MCF 10A (cell line): Measurements from ENCODE around the gene UBD. TPM values are rescaled to one million over a fixed set of nuclear protein-coding genes. Genes with fewer than 3 reads are reported as not detected.

Experiments
- BruUV-seq: library from RNA; stranded (reverse); fragments of 400-500 nt; replicated peaks from 2 replicates; lab custom pipeline; 2021; lab: Mats Ljungman, UMichigan
- CTCF ChIA-PET: fragments of 300-600 bp; sonication (Branson Sonifier 250); formaldehyde crosslinking; extraction: SDS; loops from one replicate; lab custom pipeline; 2021; ENCODE audit warnings: antibody characterized with exemption, inconsistent platforms; lab: Yijun Ruan, JAX
- POLR2A ChIA-PET: fragments of 300-600, 350-650 bp; sonication (Branson Sonifier 250); formaldehyde crosslinking; extraction: SDS; loops from one replicate; lab custom pipeline; 2020; ENCODE audit warnings: antibody characterized with exemption, inconsistent platforms; lab: Yijun Ruan, JAX
- DNase-seq: peaks from one replicate; pipeline ENCODE4 v3.0.0-alpha.2; 2018; ENCODE audit not compliant: unreplicated experiment
- H3K27ac Mint-ChIP-seq: one replicate; pipeline ENCODE4 v1.8.0; 2022; ENCODE audit warnings: mild to moderate bottlenecking, low read depth, mixed read lengths; ENCODE audit not compliant: unreplicated experiment
- H3K27me3 Mint-ChIP-seq: one replicate; pipeline ENCODE4 v1.8.0; 2022; ENCODE audit warnings: mixed read lengths; ENCODE audit not compliant: insufficient read depth, unreplicated experiment
- H3K36me3 Mint-ChIP-seq: one replicate; pipeline ENCODE4 v1.8.0; 2022; ENCODE audit warnings: mild to moderate bottlenecking, moderate library complexity, mixed read lengths; ENCODE audit not compliant: insufficient read depth, unreplicated experiment
- H3K4me1 Mint-ChIP-seq: one replicate; pipeline ENCODE4 v1.8.0; 2022; ENCODE audit warnings: mixed read lengths; ENCODE audit not compliant: insufficient read depth, unreplicated experiment
- H3K4me3 Mint-ChIP-seq: one replicate; pipeline ENCODE4 v1.8.0; 2022; ENCODE audit warnings: mild to moderate bottlenecking, moderate library complexity, mixed read lengths; ENCODE audit not compliant: unreplicated experiment
- H3K9me3 Mint-ChIP-seq: one replicate; pipeline ENCODE4 v1.8.0; 2022; ENCODE audit warnings: mixed read lengths; ENCODE audit not compliant: unreplicated experiment
- intact Hi-C: fragments of 100-400 bp; cut with micrococcal nuclease; formaldehyde crosslinking; loops from 2 replicates; pipeline ENCODE4 v1.14.1; 2022
- total RNA-seq: library from RNA; stranded (reverse); gene quantifications from 2 replicates; pipeline ENCODE4 v1.2.3, GENCODE V29; 2022
- TF ChIP-seq, protein P1 (sequence below): fragments of 200-600 bp; IDR thresholded peaks from one replicate; pipeline ENCODE4 v1.8.0; 2022; ENCODE audit warnings: antibody characterized with exemption, mild to moderate bottlenecking; ENCODE audit not compliant: unreplicated experiment

The UBD gene
- total RNA-seq, 1 experiment from 2014 or later = not detected

DNA sequence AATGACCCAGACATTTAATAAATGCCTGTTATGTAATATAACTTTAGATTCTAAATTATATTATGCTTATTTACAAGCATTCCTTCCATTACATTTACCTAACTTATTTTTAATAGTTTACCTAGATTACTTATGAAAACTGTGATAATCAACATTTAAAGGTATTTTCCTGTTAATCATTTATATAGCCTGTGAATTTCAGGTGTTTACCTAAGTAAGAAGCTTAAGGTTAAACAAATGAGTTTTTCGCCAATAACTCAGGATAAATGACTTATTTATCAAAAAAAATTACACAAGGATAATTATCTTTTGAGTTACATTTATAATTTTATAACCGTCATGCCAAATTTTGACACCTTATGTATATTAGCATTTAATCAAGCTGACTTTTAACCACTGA, 35.5 kb downstream of the UBD start:
- intact Hi-C loops = no loop called here
- BruUV-seq = no TSS peak

DNA sequence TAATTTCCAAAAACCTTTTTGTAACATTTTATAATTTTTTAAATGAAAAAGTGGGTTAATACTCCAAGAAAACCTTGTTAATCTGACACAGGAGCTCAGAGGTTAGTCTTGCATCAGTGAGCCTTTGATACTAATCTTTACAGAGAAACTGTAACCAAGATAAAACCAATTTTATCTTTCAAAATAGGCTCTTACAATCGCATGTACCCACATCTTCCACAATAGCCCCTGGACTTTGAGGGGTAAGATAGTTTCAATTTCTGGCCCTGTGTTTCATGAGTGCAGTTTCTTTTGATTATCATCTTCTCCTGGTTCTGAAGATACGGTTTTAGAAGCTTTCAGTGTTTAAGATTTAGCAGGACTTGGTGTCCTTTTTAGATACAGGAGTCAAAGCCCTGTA, 37.3 kb downstream of the UBD start:
- intact Hi-C loops = no loop called here
- Mint-ChIP-seq H3K27me3 (peaks cover 23% of the 10 kb centered on the region), H3K4me1 (no peaks in the 10 kb centered on the region), H3K36me3 (no peaks in the 10 kb centered on the region), H3K27ac (no peak overlapping the region), H3K4me3 (no peak overlapping the region), H3K9me3 (peaks cover 2% of the 10 kb centered on the region)
- DNase-seq = no peak
- TF ChIP-seq, protein P1, sequence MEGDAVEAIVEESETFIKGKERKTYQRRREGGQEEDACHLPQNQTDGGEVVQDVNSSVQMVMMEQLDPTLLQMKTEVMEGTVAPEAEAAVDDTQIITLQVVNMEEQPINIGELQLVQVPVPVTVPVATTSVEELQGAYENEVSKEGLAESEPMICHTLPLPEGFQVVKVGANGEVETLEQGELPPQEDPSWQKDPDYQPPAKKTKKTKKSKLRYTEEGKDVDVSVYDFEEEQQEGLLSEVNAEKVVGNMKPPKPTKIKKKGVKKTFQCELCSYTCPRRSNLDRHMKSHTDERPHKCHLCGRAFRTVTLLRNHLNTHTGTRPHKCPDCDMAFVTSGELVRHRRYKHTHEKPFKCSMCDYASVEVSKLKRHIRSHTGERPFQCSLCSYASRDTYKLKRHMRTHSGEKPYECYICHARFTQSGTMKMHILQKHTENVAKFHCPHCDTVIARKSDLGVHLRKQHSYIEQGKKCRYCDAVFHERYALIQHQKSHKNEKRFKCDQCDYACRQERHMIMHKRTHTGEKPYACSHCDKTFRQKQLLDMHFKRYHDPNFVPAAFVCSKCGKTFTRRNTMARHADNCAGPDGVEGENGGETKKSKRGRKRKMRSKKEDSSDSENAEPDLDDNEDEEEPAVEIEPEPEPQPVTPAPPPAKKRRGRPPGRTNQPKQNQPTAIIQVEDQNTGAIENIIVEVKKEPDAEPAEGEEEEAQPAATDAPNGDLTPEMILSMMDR = no peak
- BruUV-seq = no TSS peak
- POLR2A ChIA-PET = no interaction called here
- CTCF ChIA-PET = no interaction called here

More for the DNA sequence above, 35.5 kb downstream of the UBD start:
- Mint-ChIP-seq H3K4me1 (no peaks in the 10 kb centered on the region), H3K27ac (no peak overlapping the region), H3K36me3 (no peaks in the 10 kb centered on the region), H3K9me3 (no peaks in the 10 kb centered on the region), H3K4me3 (no peak overlapping the region), H3K27me3 (peaks cover 23% of the 10 kb centered on the region)
- DNase-seq = no peak
- POLR2A ChIA-PET = no interaction called here
- CTCF ChIA-PET = no interaction called here
- TF ChIP-seq, protein P1 = no peak

DNA sequence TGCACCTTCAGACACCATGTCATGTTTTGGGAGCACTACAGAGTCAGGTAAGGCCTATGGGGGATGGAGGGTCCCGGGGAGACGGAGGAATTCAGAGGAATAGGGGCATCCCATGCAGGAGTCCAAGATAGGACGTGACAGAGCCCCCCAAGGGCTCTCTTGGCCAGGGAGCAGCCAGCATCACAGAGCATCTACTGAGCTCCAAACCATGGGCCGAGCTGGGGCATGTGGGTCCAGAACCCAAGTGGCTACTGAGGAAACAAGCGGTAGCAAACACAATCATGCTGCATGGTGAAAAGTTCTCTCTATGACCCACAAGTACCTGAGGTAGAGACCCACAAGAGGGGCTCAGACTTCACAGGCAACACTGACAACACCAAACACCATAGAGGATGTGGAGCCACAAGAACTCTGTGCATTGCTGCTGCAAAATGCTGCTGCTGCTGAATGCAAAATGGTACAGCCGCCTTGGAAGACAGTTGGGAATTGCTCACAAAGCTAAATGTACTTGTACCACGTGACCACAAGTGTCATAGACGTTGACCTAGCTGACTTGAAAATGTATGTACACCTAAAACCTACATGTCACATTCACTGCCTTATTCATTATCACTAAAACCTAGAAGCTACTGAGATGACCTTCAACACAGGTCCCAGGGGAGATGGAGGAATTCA, 38.4 kb downstream of the UBD start:
- peaks cover 8% of the 10 kb centered on the region for H3K9me3 Mint-ChIP-seq
- TF ChIP-seq, protein P1 = no peak
- intact Hi-C loops = no loop called here
- DNase-seq = no peak
- H3K4me3 Mint-ChIP-seq = no peak overlapping the region
- ChIA-PET CTCF (no interaction called here), POLR2A (interaction anchor here (0.6 kb wide), 1 partner anchor 28 kb away, joined by 3 read pairs; no protein-coding TSS in a partner anchor)
- peaks cover 2% of the 10 kb centered on the region for H3K4me1 Mint-ChIP-seq
- peaks cover 23% of the 10 kb centered on the region for H3K27me3 Mint-ChIP-seq
- no TSS peak for BruUV-seq
- H3K36me3 Mint-ChIP-seq = no peaks in the 10 kb centered on the region
- H3K27ac Mint-ChIP-seq = no peak overlapping the region

DNA sequence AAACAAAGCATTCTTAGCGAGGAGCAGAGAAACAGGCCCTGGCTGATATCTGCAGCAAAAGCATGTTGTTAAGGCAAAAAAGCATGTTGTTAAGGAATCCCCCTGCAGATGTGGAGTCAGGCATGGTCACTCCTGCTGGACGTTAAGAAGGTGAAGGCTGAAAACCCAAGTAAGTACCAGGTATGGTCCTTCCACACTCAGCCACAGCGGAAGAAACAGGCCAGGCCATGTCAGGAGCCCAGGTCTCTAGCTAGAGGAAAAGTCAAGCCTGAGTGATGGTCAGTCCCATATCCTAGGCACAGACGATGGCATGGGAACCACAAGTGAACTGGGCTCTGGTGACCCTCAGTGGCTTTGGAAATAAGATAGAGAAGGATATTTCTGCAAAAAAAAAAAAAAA, 39.3 kb downstream of the UBD start:
- BruUV-seq = no TSS peak
- peaks cover 7% of the 10 kb centered on the region for H3K4me1 Mint-ChIP-seq
- no peak overlapping the region for H3K27ac Mint-ChIP-seq
- no peak overlapping the region for H3K4me3 Mint-ChIP-seq
- TF ChIP-seq, protein P1 = no peak
- H3K27me3 Mint-ChIP-seq = peaks cover 14% of the 10 kb centered on the region
- ChIA-PET POLR2A (no interaction called here), CTCF (interaction anchor here (0.6 kb wide), 1 partner anchor 130 kb away, joined by 3 read pairs; no protein-coding TSS in a partner anchor)
- H3K36me3 Mint-ChIP-seq = no peaks in the 10 kb centered on the region
- intact Hi-C loops = no loop called here
- DNase-seq = no peak
- peaks cover 8% of the 10 kb centered on the region for H3K9me3 Mint-ChIP-seq
